Tibial nerve (tissue), 4 donors: ENCODE results near the gene SAAL1.

Source experiments
- CTCF ChIP-seq, 5 experiments: fragments of 200-600 bp in 3 of 5; fragments of 450-650 bp in 2 of 5; sonication (generic) in 3 of 5; IDR thresholded peaks; one replicate each; pipeline ENCODE4 v1.5.1; 2016 to 2019; ENCODE audit warnings: antibody characterized with exemption in 5 of 5, mild to moderate bottlenecking in 3 of 5, moderate library complexity in 2 of 5
- EP300 ChIP-seq, 2 donors: sonication (generic); formaldehyde crosslinking; IDR thresholded peaks; one replicate each; pipeline ENCODE4 v1.6.1; 2017; ENCODE audit warnings: antibody characterized with exemption in 2 of 2, mild to moderate bottlenecking in 1 of 2

- no peak for TF ChIP-seq CTCF (IDR thresholded peaks at IDR 0.05)
- TF ChIP-seq EP300 (IDR thresholded peaks at IDR 0.05) = no peak
Observed at GRCh38 chr11:18105086-18105801, 638 bp downstream of the SAAL1 start.
